Stimulated activated CD8-positive, alpha-beta memory T cell treated with anti-CD3 and anti-CD28 coated beads, Interleukin-7, amount 100 ng/mL, for 1 hour (primary cell): Measurements from ENCODE around the gene ZNF730.
A peak's percentile ranks its signal among the peaks of the same experiment; 100 is the strongest.
"Not testable (repeated sequence)": the region's sequence is repeated elsewhere in the genome, so short reads cannot be mapped to it uniquely, and the experiment has no call there.

Experiments
- DNase-seq, 2 donors: peaks; one replicate each; pipeline ENCODE4 v3.0.0-alpha.2; 2020; ENCODE audit warnings: low read depth in 2 of 2

Gene ZNF730

DNA sequence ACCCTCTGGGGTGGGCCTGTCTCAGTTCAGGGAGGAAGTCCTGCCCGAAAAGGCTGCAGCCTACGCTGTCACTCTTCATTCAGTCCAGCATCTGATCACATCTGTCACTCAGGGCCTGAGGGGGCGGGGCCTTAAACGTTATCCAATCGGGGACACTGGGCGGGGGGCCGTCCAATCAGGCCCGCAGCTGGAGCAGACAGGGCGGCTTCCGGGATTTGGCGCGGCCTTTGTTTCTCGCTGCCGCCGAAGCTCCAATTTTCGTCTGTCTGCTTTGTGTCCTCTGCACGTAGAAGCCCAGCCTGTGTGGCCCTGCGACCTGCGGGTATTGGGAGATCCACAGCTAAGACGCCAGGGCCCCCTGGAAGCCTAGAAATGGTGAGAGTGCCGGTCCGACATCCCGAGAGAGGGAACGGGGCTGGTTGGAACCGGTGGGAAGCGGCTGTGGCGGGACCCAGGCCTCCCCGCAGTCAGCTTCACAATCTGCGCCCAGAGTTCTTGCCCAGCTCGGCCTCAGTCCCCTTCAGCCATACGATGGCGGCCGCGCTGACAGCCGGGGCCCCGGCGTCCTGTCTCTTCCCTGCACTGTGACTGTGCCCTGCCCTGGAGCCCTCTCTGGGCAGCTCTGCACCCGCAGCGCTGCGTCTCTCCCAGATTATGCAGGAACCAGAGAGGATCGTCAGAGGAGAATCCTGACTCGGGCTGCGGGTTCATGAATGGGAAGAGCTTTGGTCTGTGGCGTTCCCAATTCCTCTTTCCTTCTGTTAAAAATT lies at the start of gene ZNF730:
Gene ZNF730, plus strand, starts transcription at position 224 of the 770 bp plus-strand sequence. Its CDS starts 149 bp downstream, at position 373.
- peak; percentile 24 to 27 for DNase-seq

DNA sequence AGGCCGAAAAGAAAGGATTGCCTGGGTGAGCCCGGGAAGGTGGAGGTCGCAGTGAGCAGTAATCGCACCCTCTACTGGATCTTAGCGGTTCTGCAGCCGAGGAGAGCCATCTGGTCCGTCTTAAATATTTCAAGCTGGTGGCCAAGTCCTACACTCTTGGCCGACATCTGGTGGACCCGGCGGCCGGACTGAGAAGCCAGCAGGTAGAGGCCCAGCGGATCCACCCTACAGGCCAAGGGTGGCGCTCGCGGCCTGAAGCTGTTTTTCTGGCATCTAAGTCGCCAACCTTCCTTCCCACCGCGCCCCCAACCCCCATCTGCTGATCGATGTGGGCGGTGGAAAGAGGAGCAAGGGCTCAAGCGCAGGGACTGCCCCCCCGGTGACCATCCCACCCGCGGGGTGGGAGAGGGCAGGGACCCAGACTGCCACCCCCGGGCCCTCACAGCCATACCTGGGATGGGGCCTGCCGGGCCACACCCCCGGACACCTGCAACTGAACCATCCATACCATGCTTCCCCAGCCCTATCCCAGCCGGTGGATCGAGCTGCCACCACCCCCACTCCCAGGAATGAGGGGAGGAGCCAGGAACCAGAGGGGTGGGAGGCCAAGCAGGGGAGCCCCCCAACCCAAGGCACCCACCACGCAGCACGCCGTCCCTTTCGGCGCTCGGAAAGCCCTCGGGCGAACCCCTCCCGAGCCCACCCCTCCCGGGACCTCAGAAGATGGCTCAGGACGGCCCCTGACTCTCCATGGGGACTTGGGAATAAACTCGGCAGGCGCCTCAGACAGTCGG lies 46.3 kb upstream of the ZNF730 start:
- no peak for DNase-seq

DNA sequence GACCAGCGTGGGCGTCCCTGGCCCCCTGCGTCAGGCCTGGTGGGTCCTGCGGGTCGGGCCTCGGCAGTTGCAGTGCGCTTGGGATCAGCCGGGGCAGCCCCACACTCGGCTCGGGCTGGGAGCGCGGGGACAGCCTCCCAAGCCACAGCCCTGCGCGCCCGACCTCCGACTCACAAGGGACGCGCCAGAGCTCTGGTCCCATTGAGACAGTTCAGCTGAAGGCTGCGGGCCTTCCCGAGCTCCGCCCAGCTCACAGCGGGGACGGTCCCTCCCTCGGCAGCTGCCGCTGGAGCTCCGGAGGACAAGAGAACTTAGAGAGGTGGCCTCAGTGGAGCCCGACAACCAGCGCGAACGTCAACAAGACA lies 45.7 kb upstream of the ZNF730 start:
- DNase-seq: no peak

DNA sequence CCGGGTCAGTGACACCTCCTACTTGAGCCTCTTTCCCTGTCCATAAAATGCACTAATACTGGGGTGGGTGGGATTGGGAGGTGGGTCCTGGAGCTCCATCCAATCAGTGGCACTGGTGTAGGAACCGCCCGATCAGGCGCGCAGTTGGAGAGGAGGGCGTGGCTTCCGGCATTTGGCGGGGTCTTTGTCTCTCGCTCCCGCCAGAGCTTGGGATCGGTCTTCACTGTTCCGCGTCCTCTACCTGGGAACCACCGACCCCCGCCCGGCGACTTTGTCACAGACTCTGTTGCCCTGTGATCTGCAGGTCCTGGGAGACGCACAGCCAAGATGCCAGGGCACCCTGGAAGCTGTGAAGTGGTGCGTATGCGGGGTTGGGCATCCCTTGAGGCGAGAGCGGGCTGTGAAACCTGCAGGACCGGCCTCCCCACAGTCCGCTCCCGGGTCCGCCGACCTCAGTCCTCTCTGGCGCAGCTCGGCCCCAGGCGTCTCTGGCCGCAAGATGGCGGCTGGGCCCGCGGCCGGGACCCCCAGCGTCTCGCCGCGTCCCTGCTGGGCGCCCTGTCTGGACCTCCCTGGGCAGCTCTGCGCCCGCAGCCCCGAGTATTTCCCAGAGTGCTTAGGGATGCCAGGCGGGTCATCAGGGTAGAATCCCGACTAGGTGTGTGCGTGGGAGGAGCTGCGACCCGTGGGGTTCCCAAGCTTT lies 41.6 kb upstream of the ZNF730 start:
- DNase-seq: no peak

DNA sequence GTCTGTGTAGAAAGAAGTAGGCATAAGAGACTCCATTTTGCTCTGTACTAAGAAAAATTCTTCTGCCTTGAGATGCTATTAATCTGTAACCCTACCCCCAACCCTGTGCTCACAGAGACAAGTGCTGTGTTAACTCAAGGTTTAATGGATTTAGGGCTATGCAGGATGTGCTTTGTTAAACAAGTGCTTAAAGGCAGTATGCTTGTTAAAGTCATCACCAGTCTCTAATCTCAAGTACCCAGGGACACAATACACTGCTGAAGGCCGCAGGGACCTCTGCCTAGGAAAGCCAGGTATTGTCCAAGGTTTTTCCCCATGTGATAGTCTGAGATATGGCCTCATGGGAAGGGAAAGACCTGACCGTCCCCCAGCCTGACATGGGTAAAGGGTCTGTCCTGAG lies 39.0 kb upstream of the ZNF730 start:
- DNase-seq: not testable (repeated sequence)

DNA sequence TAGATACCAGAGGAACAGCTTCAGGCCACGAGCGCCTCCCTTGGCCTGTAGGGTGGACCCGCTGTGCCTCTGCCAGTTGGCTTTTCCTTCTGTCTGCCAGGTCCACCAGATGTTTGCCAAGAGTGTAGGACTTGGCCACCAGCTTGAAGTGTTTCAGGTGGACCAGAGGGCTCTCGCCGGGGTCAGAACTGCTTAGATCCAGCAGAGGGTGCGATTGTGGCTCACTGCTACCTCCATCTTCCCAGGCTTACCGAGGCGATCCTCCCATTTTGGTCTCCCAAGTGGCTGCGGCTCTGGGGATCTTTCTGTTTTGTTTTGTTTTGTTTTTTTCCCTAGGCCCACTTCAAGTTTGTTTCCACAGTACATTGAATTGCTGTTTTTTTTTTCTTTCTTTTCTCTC lies 23.0 kb upstream of the ZNF730 start:
- DNase-seq: no peak

DNA sequence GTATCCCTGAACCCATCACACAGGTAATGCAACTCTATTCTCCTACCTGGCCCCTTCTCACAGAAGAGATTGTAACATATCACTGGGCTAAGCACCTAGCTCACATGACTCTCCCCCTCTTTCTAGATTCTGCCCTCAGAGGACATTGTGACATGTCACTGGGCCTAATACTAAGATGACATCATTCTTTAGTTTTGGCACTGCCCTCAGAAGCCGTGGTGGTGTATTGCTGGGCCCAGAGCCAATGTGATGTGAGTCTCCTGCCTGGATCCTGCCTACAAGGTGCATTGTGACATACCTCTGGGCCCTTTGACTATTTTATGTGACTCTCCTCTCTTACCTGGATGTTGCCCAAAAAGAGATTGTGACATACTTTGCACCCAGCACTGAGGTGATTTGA lies 21.4 kb upstream of the ZNF730 start:
- DNase-seq: no peak

DNA sequence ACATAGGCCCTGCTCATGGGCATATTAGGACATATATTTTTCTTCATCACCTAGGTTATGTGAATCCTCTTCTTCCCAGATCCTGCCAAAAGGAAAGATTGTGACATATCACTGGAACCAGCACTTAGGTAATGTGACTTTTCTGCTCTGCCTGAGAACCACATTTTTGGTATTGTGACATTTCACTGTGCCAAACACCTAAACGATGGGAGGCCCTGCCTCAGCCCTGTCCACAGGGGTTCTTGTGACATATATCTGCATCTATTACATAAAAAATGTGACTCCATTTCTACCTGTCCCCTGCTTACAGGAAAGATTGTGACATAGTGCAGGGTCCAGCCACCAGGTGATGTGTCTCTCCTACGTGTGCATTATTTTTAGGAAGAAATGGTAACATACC lies 18.5 kb upstream of the ZNF730 start:
- no peak for DNase-seq

DNA sequence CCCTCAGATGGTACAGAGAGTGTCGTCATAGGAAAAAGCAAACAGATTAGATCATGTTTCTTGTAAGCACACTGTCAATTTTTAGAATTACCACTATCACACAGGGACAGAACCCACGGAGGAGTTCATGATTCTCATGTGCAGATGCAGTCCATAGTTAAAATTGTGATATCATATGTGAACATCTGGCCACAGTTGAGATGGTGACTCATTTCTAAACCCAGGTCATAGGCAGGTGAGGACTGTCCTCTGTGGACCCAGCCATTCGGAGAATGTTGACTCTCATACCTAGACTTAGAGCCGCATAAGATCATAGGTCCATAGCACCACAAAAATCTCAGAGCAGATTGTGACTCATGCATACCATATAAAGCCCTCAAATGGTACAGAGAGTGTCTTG lies 17.8 kb upstream of the ZNF730 start:
- no peak for DNase-seq

DNA sequence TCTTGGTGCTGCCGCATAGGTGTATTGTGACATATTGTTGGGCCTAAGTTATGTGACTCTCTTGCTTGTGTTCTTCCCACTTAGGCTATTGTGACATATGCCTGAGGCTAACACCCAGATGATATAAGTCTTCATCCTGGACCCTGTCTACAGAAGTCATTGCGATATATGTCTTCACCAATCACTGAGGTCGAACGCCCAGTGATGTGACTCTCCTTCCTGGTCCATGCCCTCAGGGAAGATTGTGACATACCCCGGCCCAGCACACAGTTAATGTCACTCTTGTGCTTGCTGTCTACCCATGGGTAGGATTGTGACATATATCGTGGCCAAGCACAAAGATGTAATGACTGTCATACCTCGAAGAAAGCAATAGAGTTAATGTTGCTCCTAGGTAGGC lies 16.9 kb upstream of the ZNF730 start:
- DNase-seq: no peak

DNA sequence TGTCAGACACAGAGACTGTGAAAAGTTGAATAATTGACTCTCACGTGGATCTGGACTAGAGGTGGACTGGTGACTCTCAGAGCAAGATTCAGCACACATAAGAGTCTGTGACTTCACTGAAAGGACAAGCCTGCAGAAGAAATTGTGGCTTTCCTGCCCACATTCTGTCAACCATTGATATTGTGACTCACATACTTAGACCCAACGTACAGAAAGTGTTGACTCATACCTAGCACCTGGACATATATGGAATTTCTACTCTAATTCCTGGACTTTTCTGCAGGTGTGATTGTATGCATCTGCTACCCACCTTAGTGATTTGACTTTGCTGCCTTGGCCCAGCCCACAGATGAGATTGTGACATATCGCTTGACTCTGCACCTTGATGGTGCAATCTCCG lies 15.6 kb upstream of the ZNF730 start:
- no peak for DNase-seq

DNA sequence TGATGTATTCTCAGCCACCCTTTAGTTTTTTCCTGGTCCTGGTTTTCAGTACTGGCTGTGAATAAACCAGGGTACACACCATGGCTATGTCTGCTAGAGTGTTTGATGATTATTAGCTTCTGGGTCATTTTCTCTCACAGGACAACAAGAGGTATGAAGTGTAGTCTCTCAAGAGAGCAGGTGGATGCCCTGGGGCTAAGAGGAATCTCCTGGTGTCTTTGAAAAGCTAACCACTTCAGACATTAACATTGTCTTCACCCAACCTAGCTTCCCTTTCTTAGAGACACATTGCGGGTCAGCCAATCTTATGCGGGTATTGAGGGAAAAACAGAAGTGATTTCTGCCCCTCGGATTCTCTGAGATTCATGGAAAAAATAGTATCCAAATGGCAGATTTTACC lies 1.6 kb downstream of the ZNF730 start:
- DNase-seq: no peak

DNA sequence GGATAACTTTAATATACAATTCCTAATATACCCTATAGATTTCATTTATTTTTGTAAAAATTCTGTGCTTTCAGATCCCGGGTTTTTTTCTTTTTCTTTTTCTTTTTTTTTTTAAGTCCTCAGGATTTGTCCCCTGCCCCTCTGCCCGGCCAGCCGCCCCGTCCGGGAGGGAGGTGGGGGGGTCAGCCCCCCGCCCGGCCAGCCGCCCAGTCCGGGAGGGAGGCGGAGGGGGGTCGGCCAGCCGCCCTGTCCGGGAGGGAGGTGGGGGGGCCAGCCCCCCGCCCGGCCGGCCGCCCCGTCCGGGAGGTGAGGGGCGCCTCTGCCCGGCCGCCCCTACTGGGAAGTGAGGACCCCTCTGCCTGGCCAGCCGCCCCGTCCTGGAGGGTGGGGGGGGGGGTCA lies 17.4 kb downstream of the ZNF730 start:
- not testable (repeated sequence) for DNase-seq

DNA sequence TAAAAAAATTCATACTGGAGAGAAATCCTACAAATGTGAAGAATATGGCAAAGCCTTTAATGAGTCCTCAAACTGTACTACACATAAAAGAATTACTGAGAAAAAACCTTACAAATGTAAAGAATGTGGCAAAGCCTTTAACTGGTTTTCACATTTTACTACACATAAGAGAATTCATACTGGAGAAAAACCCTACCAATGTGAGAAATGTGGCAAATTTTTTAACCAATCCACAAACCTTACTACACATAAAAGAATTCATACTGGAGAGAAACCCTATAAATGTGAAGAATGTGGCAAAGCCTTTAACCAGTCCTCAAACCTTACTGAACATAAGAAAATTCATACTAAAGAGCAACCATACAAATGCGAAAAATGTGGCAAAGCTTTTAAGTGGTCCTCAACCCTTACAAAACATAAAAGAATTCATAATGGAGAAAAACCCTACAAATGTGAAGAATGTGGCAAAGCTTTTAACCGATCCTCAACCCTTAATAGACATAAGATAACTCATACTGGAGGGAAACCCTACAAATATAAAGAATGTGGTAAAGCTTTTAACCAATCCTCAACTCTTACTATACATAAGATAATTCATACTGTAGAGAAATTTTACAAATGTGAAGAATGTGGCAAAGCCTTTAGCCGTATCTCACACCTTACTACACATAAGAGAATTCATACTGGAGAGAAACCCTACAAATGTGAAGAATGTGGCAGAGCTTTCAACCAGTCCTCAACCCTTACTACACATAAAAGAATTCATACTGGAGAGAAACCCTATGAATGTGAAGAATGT lies 29.0 kb downstream of the ZNF730 start:
- DNase-seq: no peak

DNA sequence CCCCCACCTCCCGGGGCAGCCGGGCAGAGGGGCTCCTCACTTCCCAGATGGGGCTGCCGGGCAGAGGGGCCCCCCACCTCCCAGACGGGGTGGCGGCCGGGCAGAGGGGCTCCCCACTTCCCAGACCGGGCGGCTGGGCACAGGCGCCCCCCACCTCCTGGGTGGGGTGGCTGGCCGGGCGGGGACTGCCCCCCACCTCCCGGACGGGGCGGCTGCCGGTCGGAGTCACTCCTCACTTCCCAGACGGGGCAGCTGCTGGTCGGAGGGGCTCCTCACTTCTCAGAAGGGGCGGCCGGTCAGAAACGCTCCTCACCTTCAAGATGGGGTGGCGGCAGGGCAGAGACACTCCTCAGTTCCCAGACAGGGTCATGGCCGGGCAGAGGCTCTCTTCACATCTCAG lies 43.9 kb downstream of the ZNF730 start:
- DNase-seq: no peak

DNA sequence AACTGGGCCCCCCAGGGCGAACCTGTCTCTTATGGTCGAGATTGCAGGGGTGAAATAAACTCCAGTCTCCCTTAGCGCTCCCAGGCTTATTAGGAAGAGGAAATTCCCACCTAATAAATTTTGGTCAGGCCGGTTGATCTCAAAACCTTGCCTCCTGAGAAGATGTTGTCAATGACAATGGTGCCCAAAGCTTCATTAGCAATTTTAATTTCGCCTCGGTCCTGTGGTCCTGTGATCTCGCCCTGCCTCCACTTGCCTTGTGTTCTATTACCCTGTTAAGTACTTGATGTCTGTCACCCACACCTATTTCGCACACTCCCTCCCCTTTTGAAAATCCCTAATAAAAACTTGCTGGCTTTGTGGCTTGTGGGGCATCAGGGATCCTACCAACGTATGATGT lies 51.5 kb downstream of the ZNF730 start:
- not testable (repeated sequence) for DNase-seq

DNA sequence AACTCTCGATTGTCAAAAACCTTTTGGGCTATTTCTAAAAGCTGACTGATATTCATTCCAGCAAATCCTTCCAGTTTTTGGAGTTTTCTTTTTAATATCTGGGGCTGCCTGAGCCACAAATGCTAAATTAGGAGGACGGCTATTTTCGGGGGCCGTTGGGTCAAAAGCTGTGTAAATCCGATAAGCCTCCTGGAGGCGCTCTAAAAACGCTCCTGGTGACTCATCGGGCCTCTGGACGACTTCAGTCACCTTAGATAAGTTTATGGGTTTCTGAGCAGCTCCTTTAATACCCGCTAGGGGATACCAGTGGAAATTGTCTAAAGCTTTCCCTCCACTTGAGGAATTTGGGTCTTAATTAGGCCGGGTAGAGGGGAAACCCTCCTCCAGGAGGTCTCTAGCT lies 66.4 kb downstream of the ZNF730 start:
- no peak for DNase-seq

DNA sequence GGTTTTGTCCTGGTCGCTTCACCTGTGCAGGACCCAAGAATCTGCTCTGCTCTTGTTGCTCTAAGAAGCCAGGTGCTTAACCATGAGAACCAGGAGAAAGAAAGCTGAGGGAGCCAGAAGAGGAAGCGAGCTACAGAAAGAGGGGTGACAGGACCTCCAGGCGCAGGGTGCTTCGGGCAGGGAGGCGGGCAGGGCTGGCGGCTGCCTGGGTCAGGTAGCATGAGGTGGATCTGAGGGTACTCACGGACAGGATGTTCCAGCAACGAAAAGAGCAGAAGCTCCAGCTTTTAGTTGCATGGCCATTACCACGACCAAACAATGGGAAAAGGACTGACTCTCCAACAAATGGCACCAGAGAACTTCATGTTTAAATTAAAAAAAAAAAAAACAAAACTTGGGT lies 73.5 kb downstream of the ZNF730 start:
- no peak for DNase-seq
